Frontal cortex (tissue), 4 donors: ENCODE results near the gene ATG16L2. TPM values are rescaled to one million over a fixed set of nuclear protein-coding genes. Genes with fewer than 3 reads are reported as not detected.
A peak's percentile ranks its signal among the peaks of the same experiment; 100 is the strongest.

Experiments used
- DNase-seq, 2 donors: peaks; one replicate each; pipeline ENCODE4 v3.0.0; 2012; ENCODE audit warnings: low spot score in 2 of 2
- FAIRE-seq: peaks from 2 replicates; lab custom pipeline; 2012; peaks lifted over from hg19 to GRCh38; lab: Jason Lieb, UNC
- total RNA-seq: library from RNA; depleted of rRNA; stranded (reverse); fragments of >200 nt; gene quantifications from one replicate; pipeline ENCODE4 v1.2.3, GENCODE V29; 2014
- donor health status: control.
- donor health status: control.
- donor health status: control.

ATG16L2 gene
- total RNA-seq: 2.9 TPM

- DNase-seq (peak; percentile 97), FAIRE-seq (no peak)
Measured at GRCh38 chr11:72814286-72815109, at the start of gene ATG16L2. TSS of gene ATG16L2 (plus strand) at chr11:72814411. CDS start at chr11:72814446, 35 bp downstream.

- DNase-seq: no peak
Measured at GRCh38 chr11:72764503-72764902, 49.7 kb upstream of the ATG16L2 start.

GRCh38 chr11:72766152-72766902 lies 47.9 kb upstream of the ATG16L2 start:
- no peak for FAIRE-seq
- no peak for DNase-seq

More at GRCh38 chr11:72764503-72764902, 49.7 kb upstream of the ATG16L2 start:
- FAIRE-seq: no peak

GRCh38 chr11:72767203-72768062 lies 46.8 kb upstream of the ATG16L2 start:
- DNase-seq: no peak
- FAIRE-seq: no peak

DNA sequence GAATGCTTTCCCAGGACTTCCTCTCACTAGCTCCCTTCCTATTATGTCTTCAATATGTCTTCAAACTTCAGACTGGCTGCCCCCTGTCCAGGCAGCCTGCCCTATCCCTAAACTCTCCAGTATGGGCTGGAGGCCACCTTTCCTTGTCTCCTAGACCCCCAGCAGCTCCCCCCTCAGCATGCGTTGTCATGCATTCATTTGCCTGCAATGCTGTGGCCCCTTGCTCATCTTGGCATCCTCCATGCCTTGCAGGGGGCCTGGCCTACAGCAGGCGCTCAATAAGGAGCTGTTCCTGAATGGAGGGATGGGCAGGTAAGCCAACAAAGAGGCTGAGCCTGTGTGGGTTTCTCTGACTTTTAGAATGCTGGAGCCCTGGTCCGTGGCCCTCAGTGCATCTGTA lies 45.6 kb upstream of the ATG16L2 start:
- no peak for FAIRE-seq
- no peak for DNase-seq

DNA sequence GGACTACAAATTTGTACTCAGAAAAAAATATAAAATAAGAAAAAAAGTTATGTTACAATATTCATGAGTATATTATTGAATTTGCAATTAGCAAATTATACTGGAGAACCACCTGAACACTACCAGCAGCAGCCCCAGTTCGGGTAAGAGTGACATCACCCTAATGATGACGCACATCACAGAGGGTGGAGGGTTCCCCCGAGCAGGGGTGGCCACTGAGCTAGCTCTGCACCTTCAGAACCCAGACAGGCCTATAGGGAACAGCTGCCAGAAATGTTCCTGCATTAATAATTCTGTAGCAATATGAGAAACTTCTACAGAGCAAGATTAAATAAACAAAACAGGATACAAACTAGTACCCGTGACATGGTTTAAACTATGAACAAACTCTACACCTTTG lies 44.5 kb upstream of the ATG16L2 start:
- FAIRE-seq (no peak), DNase-seq (no peak)

- no peak for DNase-seq
- FAIRE-seq: no peak
Measured at GRCh38 chr11:72770799-72771198, 43.4 kb upstream of the ATG16L2 start.

GRCh38 chr11:72771507-72771906 lies 42.7 kb upstream of the ATG16L2 start:
- no peak for FAIRE-seq
- no peak for DNase-seq

GRCh38 chr11:72772059-72772458 lies 42.2 kb upstream of the ATG16L2 start:
- no peak for DNase-seq
- FAIRE-seq: no peak

DNA sequence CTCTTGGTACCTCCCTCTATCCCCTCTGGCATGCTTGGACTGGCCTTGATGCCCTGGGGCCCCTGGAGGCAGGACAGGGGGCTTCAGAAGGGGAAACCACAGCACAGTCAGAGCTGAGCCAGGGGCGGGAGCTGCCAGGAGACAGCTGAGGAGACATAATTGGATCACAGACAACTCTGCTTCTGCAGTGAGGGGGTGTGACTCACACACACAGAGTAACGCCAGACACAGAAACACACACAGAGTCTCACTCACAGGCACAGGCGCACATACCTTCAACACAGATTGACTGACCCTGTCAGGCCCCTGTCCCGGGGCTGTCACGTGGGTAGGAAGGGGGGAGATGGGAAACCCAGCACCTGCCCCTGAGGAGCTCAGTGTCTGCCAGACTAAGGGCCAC lies 40.9 kb upstream of the ATG16L2 start:
- FAIRE-seq (no peak), DNase-seq (peak in 1 of 2 donors; percentile 81)

GRCh38 chr11:72773696-72774095 lies 40.5 kb upstream of the ATG16L2 start:
- FAIRE-seq: no peak
- no peak for DNase-seq

DNA sequence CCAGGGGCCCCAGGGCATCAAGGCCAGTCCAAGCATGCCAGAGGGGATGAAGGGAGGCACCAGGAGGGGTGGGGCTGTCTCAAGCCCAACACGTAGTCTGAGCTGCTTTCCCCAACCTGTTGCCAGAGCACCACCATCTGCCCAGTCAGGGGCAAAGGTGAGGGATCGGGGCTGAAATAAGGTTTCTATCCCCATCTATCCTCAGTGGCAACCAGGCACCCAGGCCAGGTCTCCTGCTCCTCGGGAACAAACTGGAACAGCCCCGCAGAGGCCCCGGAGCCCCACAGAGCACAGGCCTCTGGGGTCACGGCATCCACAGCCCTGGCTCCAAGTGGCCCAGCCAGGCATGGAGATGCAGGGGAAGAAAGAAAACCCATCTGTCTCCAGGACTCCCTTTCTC lies 39.7 kb upstream of the ATG16L2 start:
- FAIRE-seq (no peak), DNase-seq (no peak)

- no peak for FAIRE-seq
- no peak for DNase-seq
Measured at GRCh38 chr11:72775288-72776110, 38.7 kb upstream of the ATG16L2 start.

GRCh38 chr11:72776117-72776843 lies 37.9 kb upstream of the ATG16L2 start:
- no peak for DNase-seq
- FAIRE-seq: no peak

DNA sequence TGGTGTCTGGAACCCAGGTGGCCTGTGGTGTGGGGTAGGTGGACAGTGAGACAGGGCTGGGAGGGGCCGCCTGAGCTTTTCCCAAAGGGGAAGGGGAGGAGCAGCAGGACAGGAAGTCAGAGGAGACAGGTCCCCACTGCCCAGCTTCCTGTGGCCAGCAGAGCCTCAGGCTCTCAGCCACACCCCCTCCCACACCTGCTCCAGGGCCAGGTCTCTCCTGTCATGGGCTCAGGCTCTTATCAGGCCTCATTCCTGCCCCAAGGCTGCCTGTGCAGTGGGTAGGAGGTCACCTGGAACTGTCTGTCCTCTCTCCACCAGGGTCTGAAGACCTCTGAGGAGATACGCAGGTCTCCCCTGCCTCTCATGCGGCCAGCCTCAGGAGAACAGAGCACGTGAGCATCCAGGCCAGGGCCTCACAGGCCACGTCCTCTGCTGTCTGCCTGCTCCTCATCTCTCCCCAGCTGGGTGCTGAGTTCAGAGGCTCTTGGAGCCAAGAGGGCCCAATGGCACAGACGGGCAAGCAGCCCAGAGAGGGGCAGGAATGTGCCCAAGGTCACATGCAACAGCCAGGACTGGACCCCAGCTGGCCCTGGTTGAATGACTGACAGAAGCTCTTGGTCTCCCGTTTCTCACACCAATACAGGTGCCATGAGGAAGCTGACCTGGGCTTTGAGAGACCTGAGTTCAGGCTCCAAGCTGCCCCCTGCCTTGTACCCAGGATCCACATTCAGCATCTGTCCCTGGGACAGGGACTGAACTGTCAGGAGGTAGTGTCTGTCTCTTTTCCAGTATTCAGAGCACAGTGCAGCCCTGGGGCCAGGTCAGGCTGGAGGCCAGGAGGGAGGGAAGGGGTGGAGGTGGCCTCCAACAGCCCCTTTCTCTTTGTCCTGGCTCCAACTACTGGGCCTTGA lies 37.1 kb upstream of the ATG16L2 start:
- FAIRE-seq (no peak), DNase-seq (peak; percentile 55 to 67)

DNA sequence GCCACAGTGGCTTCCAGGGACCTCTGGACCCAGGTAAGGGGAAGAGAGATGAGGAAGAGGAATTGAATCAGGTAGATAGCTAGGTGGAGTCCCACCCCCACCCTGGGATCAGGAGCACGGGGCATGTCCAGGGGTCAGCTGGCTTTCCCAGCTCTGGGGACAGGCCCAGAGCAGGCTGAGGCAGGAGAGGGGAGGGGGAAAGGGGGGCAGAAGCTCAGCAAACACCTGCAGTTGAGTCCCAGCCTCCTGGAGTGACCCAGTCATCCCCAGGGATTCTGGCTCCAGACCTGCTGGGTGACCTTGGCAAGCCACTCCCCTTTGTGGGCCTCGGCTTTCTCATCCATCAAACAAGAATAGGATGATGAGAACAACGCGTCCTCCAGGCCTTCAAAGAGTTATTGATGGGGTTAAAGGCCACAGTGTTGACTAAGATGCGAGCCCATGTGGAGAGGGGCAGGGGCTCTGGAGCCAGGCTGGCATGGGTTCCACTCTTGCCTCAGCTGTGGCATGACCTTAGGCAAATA lies 36.4 kb upstream of the ATG16L2 start:
- FAIRE-seq (no peak), DNase-seq (no peak)
